Endodermal cell (in vitro differentiated cells): ENCODE data around the gene CP. TPM values are rescaled to one million over a fixed set of nuclear protein-coding genes. Genes with fewer than 3 reads are reported as not detected.
"Not testable (repeated sequence)": the region's sequence is repeated elsewhere in the genome, so short reads cannot be mapped to it uniquely, and the experiment has no call there.

ENCODE experiments used
- DNase-seq: peaks from one replicate; pipeline ENCODE4 v3.0.0-alpha.2; 2017
- H3K27ac ChIP-seq: 2 replicates; pipeline ENCODE4 v1.5.1; 2013; ENCODE audit warnings: mild to moderate bottlenecking, low read depth, low read length, moderate library complexity
- H3K27me3 ChIP-seq: 2 replicates; pipeline ENCODE4 v1.6.1; 2013; ENCODE audit warnings: mild to moderate bottlenecking, low read length, moderate library complexity; ENCODE audit not compliant: insufficient read depth, control insufficient read depth, poor library complexity, severe bottlenecking
- H3K36me3 ChIP-seq: 2 replicates; pipeline ENCODE4 v1.7.0; 2013; ENCODE audit warnings: mild to moderate bottlenecking, low read length, moderate library complexity; ENCODE audit not compliant: control insufficient read depth, insufficient read depth
- H3K4me1 ChIP-seq: one replicate; pipeline ENCODE4 v1.7.0; 2013; ENCODE audit warnings: low read length; ENCODE audit not compliant: control insufficient read depth, insufficient read depth
- H3K4me3 ChIP-seq: 2 replicates; pipeline ENCODE4 v1.5.1; 2013; ENCODE audit warnings: mild to moderate bottlenecking, low read length, moderate library complexity
- H3K9ac ChIP-seq: 2 replicates; pipeline ENCODE4 v1.6.1; 2013; ENCODE audit warnings: mild to moderate bottlenecking, low read length, moderate library complexity; ENCODE audit not compliant: poor library complexity, severe bottlenecking; ENCODE audit errors: extremely low read depth
- H3K9me3 ChIP-seq: 2 replicates; pipeline ENCODE4 v1.6.1; 2013; ENCODE audit warnings: mild to moderate bottlenecking, low read length, moderate library complexity; ENCODE audit not compliant: control insufficient read depth
- H3K27ac Mint-ChIP-seq: 2 replicates; pipeline ENCODE4 v1.8.0; 2020; ENCODE audit warnings: mixed read lengths
- H3K27me3 Mint-ChIP-seq: 2 replicates; pipeline ENCODE4 v1.8.0; 2021; ENCODE audit warnings: mild to moderate bottlenecking, mixed read lengths; ENCODE audit not compliant: insufficient read depth
- H3K36me3 Mint-ChIP-seq: 2 replicates; pipeline ENCODE4 v1.8.0; 2020; ENCODE audit warnings: low read depth, mixed read lengths
- H3K4me1 Mint-ChIP-seq: 2 replicates; pipeline ENCODE4 v1.8.0; 2020; ENCODE audit warnings: mixed read lengths
- H3K4me3 Mint-ChIP-seq: 2 replicates; pipeline ENCODE4 v1.8.0; 2020; ENCODE audit warnings: mild to moderate bottlenecking, moderate library complexity, mixed read lengths
- H3K9me3 Mint-ChIP-seq: 2 replicates; pipeline ENCODE4 v1.8.0; 2020; ENCODE audit warnings: mild to moderate bottlenecking, mixed read lengths
- CTCF ChIP-seq: fragments of 200-600 bp; sonication (generic); conservative IDR thresholded peaks from 2 replicates; pipeline ENCODE4 v1.5.0; 2021; ENCODE audit warnings: antibody characterized with exemption, mild to moderate bottlenecking
- WGBS, 2 experiments: methylation state at CpG; one replicate each; pipeline versions ENCODE4 v1.1.5 to v1.1.7; 2013; ENCODE audit warnings: missing lambda C conversion rate in 2 of 2, mixed read lengths in 1 of 2; ENCODE audit not compliant: insufficient coverage in 1 of 2, insufficient read length in 1 of 2; 5-methylcytosine and 5-hydroxymethylcytosine counted together
- total RNA-seq, 2 donors: library from RNA; stranded (reverse); fragmentation: NEBNext Ultra II Directional in 1 of 2; extraction: Animal tissue kit (Norgen Biotek cat#: 25700) in 1 of 2; gene quantifications; 2 replicates in 1 of 2; 3 replicates in 1 of 2; pipeline ENCODE4 v1.2.1, GENCODE V29; 2021

The CP gene
- total RNA-seq, 2 donors from 2014 or later = 0.53 to 0.86 TPM

GRCh38 chr3:149245738-149246451, 24.3 kb upstream of the CP start:
- no peak for TF ChIP-seq CTCF
- Mint-ChIP-seq H3K4me3 (no peak overlapping the region), H3K27ac (no peak overlapping the region), H3K27me3 (no peaks in the 10 kb centered on the region), H3K4me1 (peaks cover 29% of the 10 kb centered on the region), H3K9me3 (no peaks in the 10 kb centered on the region), H3K36me3 (no peaks in the 10 kb centered on the region)
- Histone ChIP-seq H3K36me3 (no peaks in the 10 kb centered on the region), H3K27me3 (no peaks in the 10 kb centered on the region), H3K27ac (no peak overlapping the region), H3K4me3 (no peak overlapping the region), H3K9ac (no peak overlapping the region), H3K9me3 (no peaks in the 10 kb centered on the region), H3K4me1 (peaks cover 21% of the 10 kb centered on the region)
- no peak for DNase-seq
- WGBS, 2 experiments = 90 to 100% methylated on average over 1 to 3 of the region's 3 CpGs

GRCh38 chr3:149243540-149243939, 21.9 kb upstream of the CP start:
- no peak overlapping the region for H3K9ac ChIP-seq
- no peak overlapping the region for H3K4me3 ChIP-seq
- H3K27me3 Mint-ChIP-seq = no peaks in the 10 kb centered on the region
- no peaks in the 10 kb centered on the region for H3K36me3 Mint-ChIP-seq
- peaks cover 26% of the 10 kb centered on the region for H3K4me1 Mint-ChIP-seq
- DNase-seq = no peak
- no peaks in the 10 kb centered on the region for H3K36me3 ChIP-seq
- H3K4me1 ChIP-seq = peaks cover 17% of the 10 kb centered on the region
- H3K9me3 Mint-ChIP-seq = peaks cover 8% of the 10 kb centered on the region
- no peaks in the 10 kb centered on the region for H3K27me3 ChIP-seq
- no peak overlapping the region for H3K4me3 Mint-ChIP-seq
- H3K27ac ChIP-seq = no peak overlapping the region
- no peak for TF ChIP-seq CTCF
- no peak overlapping the region for H3K27ac Mint-ChIP-seq
- peaks cover 10% of the 10 kb centered on the region for H3K9me3 ChIP-seq

- H3K9ac ChIP-seq = no peak overlapping the region
- H3K4me1 Mint-ChIP-seq = peaks cover 18% of the 10 kb centered on the region
- H3K27me3 Mint-ChIP-seq = no peaks in the 10 kb centered on the region
- no peaks in the 10 kb centered on the region for H3K36me3 ChIP-seq
- peaks cover 3% of the 10 kb centered on the region for H3K36me3 Mint-ChIP-seq
- no peak overlapping the region for H3K27ac ChIP-seq
- no peak for DNase-seq
- H3K4me3 Mint-ChIP-seq = no peak overlapping the region
- H3K27ac Mint-ChIP-seq = no peak overlapping the region
- no CpG with 5 or more reads among the region's 1 CpG for WGBS, 2 experiments
- TF ChIP-seq CTCF = no peak
- peaks cover 10% of the 10 kb centered on the region for H3K9me3 ChIP-seq
- no peaks in the 10 kb centered on the region for H3K27me3 ChIP-seq
- peaks cover 16% of the 10 kb centered on the region for H3K9me3 Mint-ChIP-seq
- no peak overlapping the region for H3K4me3 ChIP-seq
- peaks cover 8% of the 10 kb centered on the region for H3K4me1 ChIP-seq
These were observed 17.8 kb upstream of the CP start for GRCh38 chr3:149239357-149239936.

- not testable (repeated sequence) for H3K4me3 ChIP-seq, H3K36me3 Mint-ChIP-seq, H3K4me3 Mint-ChIP-seq, H3K9ac ChIP-seq, H3K36me3 ChIP-seq, H3K27me3 ChIP-seq, DNase-seq, H3K27ac ChIP-seq, H3K27ac Mint-ChIP-seq, H3K27me3 Mint-ChIP-seq
- peaks cover 10% of the 10 kb centered on the region for H3K9me3 ChIP-seq
- WGBS, 2 experiments = 94 to 100% methylated on average over 1 to 2 of the region's 2 CpGs
- H3K4me1 ChIP-seq = peaks cover 13% of the 10 kb centered on the region
- H3K4me1 Mint-ChIP-seq = peaks cover 24% of the 10 kb centered on the region
- H3K9me3 Mint-ChIP-seq = peaks cover 16% of the 10 kb centered on the region
These were observed 16.6 kb upstream of the CP start for GRCh38 chr3:149238268-149238667.
